Activated T-cell treated with anti-CD3 and anti-CD28 coated beads for 4 hours (primary cell): ENCODE data around the gene ANKRD29.
"Not testable (repeated sequence)": the region's sequence is repeated elsewhere in the genome, so short reads cannot be mapped to it uniquely, and the experiment has no call there.

Experiments
- DNase-seq: peaks from one replicate; pipeline ENCODE4 v3.0.0-alpha.2; 2020

The ANKRD29 gene

DNA sequence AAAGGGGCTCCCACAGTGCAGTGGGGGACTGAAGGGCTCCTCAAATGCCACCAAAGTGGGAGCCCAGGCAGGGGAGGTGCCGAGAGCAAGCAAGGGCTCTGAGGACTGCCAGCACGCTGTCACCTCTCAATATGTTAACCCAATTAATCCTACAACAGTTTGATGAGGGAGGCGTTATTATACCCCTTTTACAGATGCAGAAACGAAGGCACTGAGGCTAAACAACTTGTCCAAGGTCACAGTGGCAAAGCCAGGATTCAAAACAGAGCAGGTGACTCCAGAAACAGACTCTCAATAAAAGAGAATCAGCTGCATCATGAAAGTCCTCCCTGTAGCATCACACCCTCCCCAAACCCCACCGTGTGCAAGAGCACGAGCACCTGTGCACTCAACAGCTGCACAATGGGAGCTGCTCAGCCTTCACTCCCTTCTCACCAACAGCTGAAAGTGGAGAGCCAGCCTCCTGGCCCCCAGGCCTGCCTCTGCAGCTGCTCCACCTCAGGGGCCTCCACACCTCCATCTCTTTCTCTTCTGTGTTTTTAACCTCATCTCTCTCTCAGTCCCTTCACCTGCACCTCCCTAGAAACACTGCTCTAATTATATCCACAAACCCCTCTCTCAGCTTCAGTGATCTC, 84.5 kb downstream of the ANKRD29 start:
- no peak for DNase-seq

- DNase-seq, result not testable (repeated sequence)
These were observed 85.2 kb downstream of the ANKRD29 start for GRCh38 chr18:23577521-23577920.

- no peak for DNase-seq
These were observed 87.4 kb downstream of the ANKRD29 start for GRCh38 chr18:23575309-23575651.

- DNase-seq, result no peak
These were observed 88.0 kb downstream of the ANKRD29 start for GRCh38 chr18:23574611-23575308.

DNA sequence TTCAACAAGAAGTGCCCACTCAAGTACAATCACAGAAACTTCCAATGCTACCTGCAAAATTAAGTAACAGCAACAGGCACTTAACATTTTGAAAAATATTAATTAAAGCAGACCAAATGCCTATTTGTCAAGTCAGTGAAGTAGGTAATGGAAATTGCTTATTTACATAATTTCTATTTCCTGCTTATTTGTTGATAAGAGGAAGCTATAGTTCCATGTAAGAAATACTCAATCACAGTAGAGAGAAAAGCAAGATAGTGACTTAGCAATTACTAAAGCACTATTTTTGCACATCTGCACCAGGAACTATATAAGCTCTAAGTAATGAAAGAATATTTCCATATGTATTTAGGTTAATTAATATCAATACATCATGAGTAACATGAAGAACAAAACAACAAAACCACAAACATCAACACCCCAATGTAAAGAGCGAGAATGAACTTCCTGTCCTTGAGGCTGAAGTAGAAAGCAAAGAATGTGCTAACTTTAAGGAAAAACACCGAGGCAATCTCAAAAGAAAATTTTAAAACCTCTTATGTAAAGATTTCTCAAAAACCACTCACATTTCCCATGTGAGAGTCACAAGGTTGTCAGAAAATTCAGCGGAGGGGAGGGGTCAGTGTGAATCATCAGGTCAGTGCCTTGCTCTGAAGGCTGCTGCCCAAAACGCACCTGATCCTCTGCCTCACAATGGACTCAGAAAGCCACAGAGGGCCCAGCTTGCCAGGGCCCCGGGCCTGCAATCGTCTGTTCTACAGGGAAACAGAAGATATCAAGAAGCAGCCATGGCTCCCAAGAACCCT, 88.9 kb downstream of the ANKRD29 start:
- DNase-seq, result no peak

- no peak for DNase-seq
These were observed 89.7 kb downstream of the ANKRD29 start for GRCh38 chr18:23573020-23573419.

GRCh38 chr18:23572570-23572969, 90.1 kb downstream of the ANKRD29 start:
- no peak for DNase-seq

GRCh38 chr18:23572012-23572411, 90.7 kb downstream of the ANKRD29 start:
- no peak for DNase-seq

- no peak for DNase-seq
These were observed 91.7 kb downstream of the ANKRD29 start for GRCh38 chr18:23570912-23571504.

DNA sequence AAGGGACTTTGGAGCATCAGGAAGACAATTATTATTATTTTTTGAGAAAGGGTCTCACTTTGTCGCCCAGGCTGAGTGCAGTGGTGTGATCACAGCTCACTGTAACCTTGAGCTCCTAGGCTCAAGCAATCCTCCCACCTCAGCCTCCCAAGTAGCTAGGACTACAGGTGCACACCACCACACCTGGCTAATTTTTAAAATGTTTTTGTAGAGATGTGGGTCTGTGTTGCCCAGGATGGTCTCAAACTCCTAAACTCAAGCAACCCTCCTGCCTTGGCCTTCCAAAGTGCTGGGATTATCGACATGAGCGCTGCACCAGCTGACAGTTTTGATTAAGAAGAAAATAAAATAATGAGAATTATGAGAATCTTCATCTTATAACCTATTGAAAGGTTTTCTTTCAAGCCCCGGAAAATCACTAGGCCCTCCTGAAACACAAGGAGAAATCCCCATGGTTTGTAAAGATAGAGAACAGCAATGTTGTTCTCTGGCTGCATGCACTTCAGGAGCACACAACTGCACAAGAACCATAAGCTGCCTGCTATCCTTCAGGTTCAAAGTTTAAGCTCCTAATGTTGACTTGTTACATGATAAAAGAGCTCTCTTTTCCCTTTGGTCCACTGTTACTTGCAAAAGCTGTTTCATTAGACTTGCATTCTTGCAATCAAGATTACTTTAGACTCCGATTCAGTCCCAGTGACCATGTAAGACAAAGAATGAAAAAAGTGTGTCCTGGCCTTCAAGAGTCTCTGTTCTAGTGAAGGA, 93.2 kb downstream of the ANKRD29 start:
- DNase-seq, result no peak

GRCh38 chr18:23568281-23569138, 94.2 kb downstream of the ANKRD29 start:
- DNase-seq, result no peak

- no peak for DNase-seq
These were observed 95.0 kb downstream of the ANKRD29 start for GRCh38 chr18:23567671-23568070.

DNA sequence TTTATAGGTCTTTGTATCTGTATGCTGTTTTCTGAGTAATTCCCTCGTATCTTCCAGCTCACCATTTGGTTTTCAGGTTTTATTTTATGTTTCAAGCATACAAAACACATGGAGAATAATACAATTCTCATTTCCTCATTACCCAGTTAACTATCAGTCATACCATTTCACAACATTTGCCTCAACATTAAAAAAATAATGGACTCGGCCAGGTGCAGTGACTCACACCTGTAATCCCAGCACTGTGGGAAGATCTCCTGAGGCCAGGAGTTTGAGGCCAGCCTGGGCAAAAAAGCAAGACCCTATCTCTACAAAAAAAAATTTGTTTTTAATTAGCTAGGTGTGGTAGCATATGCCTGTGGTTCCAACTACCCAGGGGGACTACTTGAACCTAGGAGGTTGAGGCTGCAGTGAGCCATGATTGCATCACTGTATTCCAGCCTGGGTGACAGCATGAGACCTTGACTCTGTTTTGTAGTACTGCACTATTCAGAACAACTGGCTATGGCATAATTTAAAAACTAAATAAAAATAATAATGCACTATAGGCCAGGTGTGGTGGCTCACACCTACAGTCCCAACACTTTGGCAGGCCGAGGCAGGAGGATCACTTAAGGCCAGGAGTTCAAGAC, 96.7 kb downstream of the ANKRD29 start:
- no peak for DNase-seq

DNA sequence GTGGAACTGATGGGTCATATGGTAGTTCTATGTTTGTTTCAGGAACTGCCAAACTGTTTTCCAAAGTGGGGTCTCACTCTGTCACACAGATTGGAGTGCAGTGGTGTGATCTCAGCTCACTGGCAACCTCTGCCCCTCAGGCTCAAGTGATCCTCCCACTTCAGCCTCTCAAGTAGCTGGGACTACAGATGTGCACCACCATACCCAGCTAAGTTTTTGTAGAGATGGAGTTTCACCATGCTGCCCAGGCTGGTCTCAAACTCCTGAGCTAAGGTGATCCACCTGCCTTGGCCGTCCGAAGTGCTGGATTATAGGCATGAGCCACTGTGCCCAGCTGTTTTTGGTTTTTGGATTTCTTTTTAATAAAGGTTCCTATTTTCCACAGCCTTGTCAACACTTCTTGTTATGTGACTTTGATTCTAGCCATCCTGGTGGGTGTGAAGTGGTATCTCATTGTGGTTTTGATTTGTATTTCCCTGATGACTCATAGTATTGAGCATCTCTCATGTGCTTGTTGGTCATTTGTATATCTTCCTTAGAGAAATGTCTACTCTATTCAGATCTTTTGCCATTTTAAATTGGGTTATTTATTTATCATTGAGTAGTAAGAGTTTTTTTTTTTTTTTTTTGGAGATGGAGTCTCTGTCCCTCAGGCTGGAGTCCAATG, 99.2 kb downstream of the ANKRD29 start:
- no peak for DNase-seq

DNA sequence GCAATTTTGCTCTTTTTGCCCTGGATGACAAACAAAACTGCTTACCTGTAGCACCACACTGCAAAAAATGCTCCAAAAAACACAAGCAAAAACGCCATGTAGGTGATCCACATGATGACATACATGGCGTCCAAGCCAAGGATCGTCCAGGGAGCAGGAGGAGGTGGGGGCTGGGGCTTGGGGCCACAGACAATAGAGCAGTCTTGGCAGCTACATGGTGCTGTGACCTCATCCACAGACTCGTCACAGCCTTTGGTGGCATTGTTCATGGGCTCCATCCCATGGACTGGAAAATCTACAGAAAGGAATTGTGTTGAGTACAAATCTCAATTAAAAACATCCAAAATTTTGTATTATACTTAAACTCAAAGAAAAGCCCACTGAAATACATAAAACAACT, 102.5 kb downstream of the ANKRD29 start:
- DNase-seq, result no peak

DNA sequence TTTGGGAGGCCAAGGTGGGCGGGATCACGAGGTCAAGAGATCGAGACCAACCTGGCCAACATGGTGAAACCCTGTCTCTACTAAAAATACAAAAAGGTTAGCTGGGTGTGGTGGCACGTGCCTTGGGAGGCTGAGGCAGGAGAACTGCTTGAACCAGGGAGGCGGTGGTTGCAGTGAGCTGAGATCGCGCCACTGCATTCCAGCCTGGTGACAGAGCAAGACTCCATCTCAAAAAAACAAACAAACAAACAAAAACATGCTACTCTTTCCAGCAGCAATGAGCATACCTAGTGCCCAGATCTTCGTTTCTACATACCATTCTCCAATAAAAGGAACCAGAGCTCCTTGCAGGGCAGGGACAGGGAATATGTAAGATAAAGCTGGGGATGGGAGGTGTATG, 105.2 kb downstream of the ANKRD29 start:
- DNase-seq, result not testable (repeated sequence)

GRCh38 chr18:23556145-23556780, 106.4 kb downstream of the ANKRD29 start:
- no peak for DNase-seq

- DNase-seq, result no peak
These were observed 108.8 kb downstream of the ANKRD29 start for GRCh38 chr18:23553887-23554286.

DNA sequence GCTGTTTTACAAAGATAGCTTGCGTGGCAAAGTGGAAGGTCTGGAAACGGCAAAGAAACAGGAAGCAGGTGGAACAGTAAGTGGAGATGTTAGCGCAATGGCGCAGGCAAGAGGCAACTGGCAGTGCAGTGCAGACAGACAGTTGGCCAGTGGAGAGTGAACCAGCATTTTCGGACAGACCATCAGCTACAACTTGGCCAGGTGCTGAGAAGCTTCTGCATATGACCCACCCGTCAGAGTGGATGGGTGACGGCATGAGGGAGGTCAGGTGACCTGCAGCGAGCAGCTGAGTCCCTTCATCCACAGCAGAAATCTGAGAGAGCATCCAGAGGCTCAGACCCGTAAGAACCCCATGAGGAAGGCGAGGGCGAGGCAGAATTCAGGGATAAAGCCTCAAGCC, 110.2 kb downstream of the ANKRD29 start:
- DNase-seq, result no peak

GRCh38 chr18:23551978-23552377, 110.7 kb downstream of the ANKRD29 start:
- DNase-seq, result no peak
